IMR-90 (cell line): Measurements from ENCODE around the gene BICD2.

ENCODE experiments used
- CHD1 ChIP-seq: IDR thresholded peaks from 2 replicates; pipeline ENCODE4 v1.6.1; 2012; ENCODE audit warnings: low read depth, low read length, improper control_type of control experiment
- MXI1 ChIP-seq: IDR thresholded peaks from 2 replicates; pipeline ENCODE4 v1.6.1; 2012; ENCODE audit warnings: low read depth, mild to moderate bottlenecking, low read length, moderate library complexity, borderline replicate concordance
- POLR2A ChIP-seq: IDR thresholded peaks from 2 replicates; pipeline ENCODE4 v1.6.1; 2012; ENCODE audit warnings: mild to moderate bottlenecking, low read depth, low read length
- TF ChIP-seq, protein P1 (sequence below): conservative IDR thresholded peaks from 2 replicates; pipeline ENCODE4 v1.5.1; 2012; ENCODE audit warnings: mild to moderate bottlenecking, low read depth, low read length, improper control_type of control experiment

DNA sequence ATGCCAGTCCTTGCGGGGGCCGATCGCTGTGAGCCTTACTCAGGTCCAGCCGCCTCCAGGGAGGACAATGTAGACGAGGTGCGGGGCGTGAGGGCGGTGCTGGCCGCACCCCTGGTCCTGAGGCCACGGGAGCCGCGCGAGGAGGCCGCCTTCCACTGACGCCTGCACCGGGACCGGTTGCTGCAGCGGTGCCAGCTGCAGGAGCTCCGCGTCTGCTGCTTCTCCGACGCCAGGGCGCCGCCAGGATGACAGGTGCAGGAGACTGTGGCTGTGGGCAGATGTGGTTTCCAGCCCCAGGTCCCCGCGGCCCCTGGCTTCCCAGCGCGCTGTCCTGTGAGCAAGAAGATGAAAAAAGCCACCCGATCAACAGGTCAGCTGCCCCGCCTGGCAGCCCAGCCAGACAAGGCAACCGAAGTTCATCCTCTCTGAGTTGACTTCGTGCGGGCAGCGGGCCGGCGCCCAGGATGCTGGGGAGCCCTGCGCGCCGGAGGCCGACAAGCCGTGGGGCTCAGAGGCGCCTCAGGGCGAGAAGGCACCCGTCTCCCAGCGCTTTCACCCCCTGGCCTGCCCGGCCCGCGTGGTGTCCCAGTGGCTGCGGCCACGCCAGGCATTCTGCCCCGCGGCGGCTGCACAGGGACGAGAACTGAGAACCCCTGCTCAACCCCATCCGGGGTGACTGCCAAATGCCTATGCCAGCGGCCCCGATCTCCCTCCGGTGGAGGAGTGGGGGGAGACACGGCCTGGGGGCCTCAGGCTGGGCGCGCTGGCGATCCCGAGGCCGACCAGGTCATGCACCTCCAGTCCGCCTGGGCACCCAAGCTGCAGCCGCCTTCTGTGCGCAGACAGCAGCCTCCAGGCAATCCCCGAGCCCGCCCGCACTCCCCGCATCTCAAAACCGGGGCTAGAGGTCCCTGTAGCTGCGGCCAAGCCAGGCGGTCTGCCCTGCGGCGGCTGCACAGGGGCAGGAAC, 43.4 kb upstream of the BICD2 start:
- TF ChIP-seq POLR2A (no peak), MXI1 (no peak), CHD1 (no peak)
- TF ChIP-seq, protein P1, sequence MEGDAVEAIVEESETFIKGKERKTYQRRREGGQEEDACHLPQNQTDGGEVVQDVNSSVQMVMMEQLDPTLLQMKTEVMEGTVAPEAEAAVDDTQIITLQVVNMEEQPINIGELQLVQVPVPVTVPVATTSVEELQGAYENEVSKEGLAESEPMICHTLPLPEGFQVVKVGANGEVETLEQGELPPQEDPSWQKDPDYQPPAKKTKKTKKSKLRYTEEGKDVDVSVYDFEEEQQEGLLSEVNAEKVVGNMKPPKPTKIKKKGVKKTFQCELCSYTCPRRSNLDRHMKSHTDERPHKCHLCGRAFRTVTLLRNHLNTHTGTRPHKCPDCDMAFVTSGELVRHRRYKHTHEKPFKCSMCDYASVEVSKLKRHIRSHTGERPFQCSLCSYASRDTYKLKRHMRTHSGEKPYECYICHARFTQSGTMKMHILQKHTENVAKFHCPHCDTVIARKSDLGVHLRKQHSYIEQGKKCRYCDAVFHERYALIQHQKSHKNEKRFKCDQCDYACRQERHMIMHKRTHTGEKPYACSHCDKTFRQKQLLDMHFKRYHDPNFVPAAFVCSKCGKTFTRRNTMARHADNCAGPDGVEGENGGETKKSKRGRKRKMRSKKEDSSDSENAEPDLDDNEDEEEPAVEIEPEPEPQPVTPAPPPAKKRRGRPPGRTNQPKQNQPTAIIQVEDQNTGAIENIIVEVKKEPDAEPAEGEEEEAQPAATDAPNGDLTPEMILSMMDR, result no peak
